Measurements from ENCODE around the gene ATG16L2. TPM values are rescaled to one million over a fixed set of nuclear protein-coding genes. Genes with fewer than 3 reads are reported as not detected.

Gene ATG16L2
- total and polyA plus RNA-seq, 3 donors from 2014 or later: 16.2 to 39.5 (median 33.8) TPM

- TF ChIP-seq CTCF (IDR thresholded peaks at IDR 0.05) (no peak), POLR2A (IDR thresholded peaks at IDR 0.05) (no peak)
Measured at GRCh38 chr11:72824020-72824419, 9.8 kb downstream of the ATG16L2 start.

GRCh38 chr11:72824811-72825505, 10.7 kb downstream of the ATG16L2 start:
- H3K4me3 ChIP-seq: no peak overlapping the region
- WGBS, 2 donors: 79 to 81% methylated on average over 14 to 15 of the region's 15 CpGs
- H3K4me1 ChIP-seq: peaks cover 12% of the 10 kb centered on the region
- H3K9me3 ChIP-seq: no peaks in the 10 kb centered on the region
- H3K27me3 ChIP-seq: no peaks in the 10 kb centered on the region
- TF ChIP-seq POLR2A (IDR thresholded peaks at IDR 0.05) (no peak), CTCF (IDR thresholded peaks at IDR 0.05) (no peak)
- intact Hi-C loops (cut with DNase I; ENCODE audit: low total_unique reads): no loop called here
- DNase-seq: no peak
- H3K27ac ChIP-seq: no peak overlapping the region
- H3K36me3 ChIP-seq (ENCODE audit: low read depth, missing control alignments): no peaks in the 10 kb centered on the region

More at GRCh38 chr11:72824020-72824419, 9.8 kb downstream of the ATG16L2 start:
- H3K27me3 ChIP-seq: no peaks in the 10 kb centered on the region
- no peak overlapping the region for H3K27ac ChIP-seq
- 91 to 93% methylated on average over 6 to 7 of the region's 7 CpGs for WGBS, 2 donors
- no peaks in the 10 kb centered on the region for H3K36me3 ChIP-seq (ENCODE audit: low read depth, missing control alignments)
- H3K4me3 ChIP-seq: no peak overlapping the region
- intact Hi-C loops (cut with DNase I; ENCODE audit: low total_unique reads): no loop called here
- DNase-seq: no peak
- peaks cover 12% of the 10 kb centered on the region for H3K4me1 ChIP-seq
- H3K9me3 ChIP-seq: no peaks in the 10 kb centered on the region

GRCh38 chr11:72825661-72826060, 11.4 kb downstream of the ATG16L2 start:
- Histone ChIP-seq H3K9me3 (no peaks in the 10 kb centered on the region), H3K4me1 (peaks cover 12% of the 10 kb centered on the region), H3K27me3 (no peaks in the 10 kb centered on the region), H3K27ac (no peak overlapping the region), H3K36me3 (ENCODE audit: low read depth, missing control alignments) (no peaks in the 10 kb centered on the region), H3K4me3 (no peak overlapping the region)
- 72 to 80% methylated on average over 2 to 4 of the region's 4 CpGs for WGBS, 2 donors
- no peak for DNase-seq
- intact Hi-C loops (cut with DNase I; ENCODE audit: low total_unique reads): no loop called here
- no peak for TF ChIP-seq CTCF (IDR thresholded peaks at IDR 0.05)
- TF ChIP-seq POLR2A (IDR thresholded peaks at IDR 0.05): no peak

GRCh38 chr11:72826191-72826941, 12.2 kb downstream of the ATG16L2 start:
- Histone ChIP-seq H3K27me3 (no peaks in the 10 kb centered on the region), H3K27ac (no peak overlapping the region), H3K9me3 (no peaks in the 10 kb centered on the region), H3K4me1 (peaks cover 7% of the 10 kb centered on the region), H3K36me3 (ENCODE audit: low read depth, missing control alignments) (no peaks in the 10 kb centered on the region), H3K4me3 (no peak overlapping the region)
- no peak for TF ChIP-seq POLR2A (IDR thresholded peaks at IDR 0.05)
- no peak for TF ChIP-seq CTCF (IDR thresholded peaks at IDR 0.05)
- WGBS, 2 donors: 92 to 93% methylated on average over 11 to 15 of the region's 15 CpGs
- no peak for DNase-seq
- intact Hi-C loops (cut with DNase I; ENCODE audit: low total_unique reads): no loop called here
